PC-3 (cell line): ENCODE results near the gene TGM4.

Source experiments
- CTCF ChIP-seq: fragments of 300-600 bp; sonication (generic); conservative IDR thresholded peaks from 2 replicates; pipeline ENCODE4 v1.5.1; 2017; ENCODE audit warnings: antibody characterized with exemption, low read depth, mild to moderate bottlenecking, low read length
- EZH2 ChIP-seq: fragments of 300-600 bp; sonication (generic); IDR thresholded peaks from one replicate; pipeline ENCODE4 v1.6.1; 2017; ENCODE audit warnings: antibody characterized with exemption, mild to moderate bottlenecking, low read length; ENCODE audit not compliant: unreplicated experiment

GRCh38 chr3:44927371-44927770 lies 53.0 kb downstream of the TGM4 start:
- TF ChIP-seq CTCF (no peak; the same call in 1 of the 2 replicates), EZH2 (no peak)
